Measurements from ENCODE around the gene DXO.
"Not testable (repeated sequence)": the region's sequence is repeated elsewhere in the genome, so short reads cannot be mapped to it uniquely, and the experiment has no call there.

The DXO gene

DNA sequence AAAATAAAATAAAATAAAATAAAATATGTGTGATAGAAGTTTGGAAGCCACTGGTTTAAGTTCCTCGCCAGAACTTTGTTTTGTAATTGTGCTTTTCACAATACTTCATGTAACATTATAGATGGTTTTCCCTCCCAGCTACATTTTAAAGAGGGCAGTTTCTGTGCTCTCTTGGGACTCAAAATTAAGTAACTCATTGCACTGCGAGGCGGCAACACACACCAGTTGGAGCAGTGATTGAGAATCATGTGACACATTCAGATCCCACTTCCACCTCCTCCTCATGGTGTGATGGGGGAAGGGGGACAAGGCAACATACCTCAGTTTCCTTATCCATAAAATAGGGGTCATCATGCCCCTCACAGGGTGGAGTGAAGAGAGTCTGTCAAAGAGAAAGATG is 36.9 kb downstream of the DXO start:
- no peak for TF ChIP-seq ZFX (IDR thresholded peaks at IDR 0.05; ENCODE audit: borderline replicate concordance)
- TF ChIP-seq, protein P1, sequence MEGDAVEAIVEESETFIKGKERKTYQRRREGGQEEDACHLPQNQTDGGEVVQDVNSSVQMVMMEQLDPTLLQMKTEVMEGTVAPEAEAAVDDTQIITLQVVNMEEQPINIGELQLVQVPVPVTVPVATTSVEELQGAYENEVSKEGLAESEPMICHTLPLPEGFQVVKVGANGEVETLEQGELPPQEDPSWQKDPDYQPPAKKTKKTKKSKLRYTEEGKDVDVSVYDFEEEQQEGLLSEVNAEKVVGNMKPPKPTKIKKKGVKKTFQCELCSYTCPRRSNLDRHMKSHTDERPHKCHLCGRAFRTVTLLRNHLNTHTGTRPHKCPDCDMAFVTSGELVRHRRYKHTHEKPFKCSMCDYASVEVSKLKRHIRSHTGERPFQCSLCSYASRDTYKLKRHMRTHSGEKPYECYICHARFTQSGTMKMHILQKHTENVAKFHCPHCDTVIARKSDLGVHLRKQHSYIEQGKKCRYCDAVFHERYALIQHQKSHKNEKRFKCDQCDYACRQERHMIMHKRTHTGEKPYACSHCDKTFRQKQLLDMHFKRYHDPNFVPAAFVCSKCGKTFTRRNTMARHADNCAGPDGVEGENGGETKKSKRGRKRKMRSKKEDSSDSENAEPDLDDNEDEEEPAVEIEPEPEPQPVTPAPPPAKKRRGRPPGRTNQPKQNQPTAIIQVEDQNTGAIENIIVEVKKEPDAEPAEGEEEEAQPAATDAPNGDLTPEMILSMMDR (IDR thresholded peaks at IDR 0.05): no peak
- no peak overlapping the region for H3K27ac ChIP-seq

DNA sequence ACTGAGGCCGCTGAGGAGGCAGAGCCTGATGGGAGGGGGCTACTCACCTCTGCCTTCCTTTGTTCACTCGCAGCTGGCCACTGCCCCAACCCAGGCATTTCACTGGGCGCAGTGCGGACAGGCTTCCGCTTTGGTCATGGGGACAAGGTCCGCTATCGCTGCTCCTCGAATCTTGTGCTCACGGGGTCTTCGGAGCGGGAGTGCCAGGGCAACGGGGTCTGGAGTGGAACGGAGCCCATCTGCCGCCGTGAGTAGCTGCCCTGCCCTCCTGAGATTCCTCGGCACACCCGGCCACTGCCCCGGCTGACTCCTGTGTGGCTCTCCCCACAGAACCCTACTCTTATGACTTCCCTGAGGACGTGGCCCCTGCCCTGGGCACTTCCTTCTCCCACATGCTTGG is 38.4 kb downstream of the DXO start:
- TF ChIP-seq, protein P1 (IDR thresholded peaks at IDR 0.05): no peak
- TF ChIP-seq ZFX (IDR thresholded peaks at IDR 0.05; ENCODE audit: borderline replicate concordance): no peak
- H3K27ac ChIP-seq: no peak overlapping the region

DNA sequence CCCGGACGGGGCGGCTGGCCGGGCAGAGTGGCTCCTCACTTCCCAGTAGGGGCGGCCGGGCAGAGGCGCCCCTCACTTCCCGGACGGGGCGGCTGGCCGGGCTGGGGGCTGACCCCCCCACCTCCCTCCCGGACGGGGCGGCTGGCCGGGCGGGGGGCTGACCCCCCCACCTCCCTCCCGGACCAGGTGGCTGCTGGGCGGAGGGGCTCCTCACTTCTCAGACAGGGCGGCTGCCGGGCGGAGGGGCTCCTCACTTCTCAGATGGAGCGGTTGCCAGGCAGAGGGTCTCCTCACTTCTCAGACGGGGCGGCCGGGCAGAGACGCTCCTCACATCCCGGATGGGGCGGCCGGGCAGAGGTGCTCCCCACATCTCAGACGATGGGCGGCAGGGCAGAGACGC is 39.8 kb downstream of the DXO start:
- H3K27ac ChIP-seq: not testable (repeated sequence)

DNA sequence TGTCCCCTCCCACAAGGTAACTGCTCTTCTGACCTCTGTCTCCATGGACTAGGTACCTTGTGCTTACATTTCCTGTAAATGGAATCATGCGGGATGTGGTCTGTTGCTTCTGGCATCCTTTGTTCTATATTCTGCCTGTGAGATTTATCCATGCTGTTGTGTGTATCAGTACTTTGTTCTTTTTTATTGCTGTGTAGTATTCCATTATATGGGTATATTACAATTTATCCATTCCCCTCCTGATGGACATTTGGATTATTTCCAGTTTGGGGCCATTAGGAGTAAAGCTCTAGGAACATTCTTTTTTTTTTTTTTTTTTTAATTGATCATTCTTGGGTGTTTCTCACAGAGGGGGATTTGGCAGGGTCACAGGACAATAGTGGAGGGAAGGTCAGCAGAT is 41.0 kb downstream of the DXO start:
- no peak overlapping the region for H3K27ac ChIP-seq
- TF ChIP-seq ZFX (IDR thresholded peaks at IDR 0.05; ENCODE audit: borderline replicate concordance): no peak
- TF ChIP-seq, protein P1 (IDR thresholded peaks at IDR 0.05): no peak

DNA sequence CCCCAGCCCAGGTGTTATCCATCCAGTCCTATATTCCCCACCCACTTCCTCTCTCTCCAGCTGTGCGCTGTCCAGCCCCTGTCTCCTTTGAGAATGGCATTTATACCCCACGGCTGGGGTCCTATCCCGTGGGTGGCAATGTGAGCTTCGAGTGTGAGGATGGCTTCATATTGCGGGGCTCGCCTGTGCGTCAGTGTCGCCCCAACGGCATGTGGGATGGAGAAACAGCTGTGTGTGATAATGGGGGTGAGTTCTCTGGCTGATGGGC is 43.3 kb downstream of the DXO start:
- TF ChIP-seq, protein P1 (IDR thresholded peaks at IDR 0.05): no peak
- TF ChIP-seq ZFX (IDR thresholded peaks at IDR 0.05; ENCODE audit: borderline replicate concordance): no peak
- H3K27ac ChIP-seq: no peak overlapping the region

DNA sequence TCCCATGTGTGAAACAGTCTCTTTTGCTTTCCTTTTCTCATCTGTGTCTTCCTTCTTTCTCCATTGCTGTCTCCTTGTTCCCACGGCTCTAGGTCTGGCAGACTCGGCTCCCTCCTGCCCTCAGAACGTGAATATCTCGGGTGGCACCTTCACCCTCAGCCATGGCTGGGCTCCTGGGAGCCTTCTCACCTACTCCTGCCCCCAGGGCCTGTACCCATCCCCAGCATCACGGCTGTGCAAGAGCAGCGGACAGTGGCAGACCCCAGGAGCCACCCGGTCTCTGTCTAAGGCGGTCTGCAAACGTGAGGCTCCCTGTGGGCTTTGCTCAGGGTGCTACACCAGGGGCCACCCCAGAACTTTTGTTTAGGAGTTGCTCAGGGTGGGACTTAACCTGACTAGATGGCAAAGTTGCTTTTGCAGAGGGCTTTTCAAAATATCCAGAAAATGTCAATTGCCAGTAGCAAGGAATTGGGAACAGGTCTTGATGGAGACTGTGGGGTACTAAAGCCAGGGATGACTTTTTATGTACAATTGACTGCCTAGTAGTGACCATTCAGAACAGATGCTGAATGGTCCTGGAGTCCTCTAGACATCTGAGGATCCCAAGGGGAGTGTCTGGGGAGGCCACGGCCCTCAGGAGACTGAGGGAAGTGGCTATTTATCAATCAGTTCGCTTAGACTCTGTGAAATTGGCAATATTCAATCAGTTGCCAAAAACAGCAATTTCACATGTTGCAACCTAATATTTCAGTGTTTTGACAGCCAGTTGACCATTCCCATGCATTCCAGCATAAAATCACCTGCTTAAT is 43.9 kb downstream of the DXO start:
- no peak overlapping the region for H3K27ac ChIP-seq
- TF ChIP-seq ZFX (IDR thresholded peaks at IDR 0.05; ENCODE audit: borderline replicate concordance): no peak
- TF ChIP-seq, protein P1 (IDR thresholded peaks at IDR 0.05): no peak

DNA sequence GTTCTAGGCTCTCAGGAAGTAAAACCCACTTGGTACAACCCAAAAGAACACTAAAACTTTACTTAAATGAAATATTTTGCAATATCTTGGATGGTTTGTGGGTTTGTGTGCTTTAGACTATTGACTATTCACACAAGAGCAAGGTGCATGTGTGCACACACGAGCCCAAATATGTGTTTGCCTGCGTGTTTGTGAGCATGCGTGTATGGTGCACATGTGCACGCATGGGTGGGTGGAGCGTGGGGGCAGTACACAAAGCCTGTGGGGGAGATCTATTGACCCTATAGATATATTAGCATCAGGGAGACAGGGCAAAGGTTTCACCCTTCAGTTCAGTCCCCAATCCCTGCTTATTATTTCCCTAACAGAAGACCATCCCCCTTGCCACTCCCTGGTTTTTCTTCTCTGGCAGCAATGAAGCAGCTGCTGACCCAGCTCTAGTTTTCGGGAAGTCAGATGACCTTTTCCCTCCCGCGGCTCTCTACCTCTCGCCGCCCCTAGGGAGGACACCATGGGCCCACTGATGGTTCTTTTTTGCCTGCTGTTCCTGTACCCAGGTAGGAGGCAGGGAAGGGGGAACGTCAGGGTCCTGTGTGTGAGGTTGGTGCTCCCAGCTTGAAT is 44.6 kb downstream of the DXO start, which contains the start of gene C2:
C2 (plus strand) TSS at position 476 of the 621 bp plus-strand sequence; CDS start at position 512, 36 bp downstream.
- no peak for TF ChIP-seq ZFX (IDR thresholded peaks at IDR 0.05; ENCODE audit: borderline replicate concordance)
- TF ChIP-seq, protein P1 (IDR thresholded peaks at IDR 0.05): no peak
- no peak within 1 kb of the TSS for H3K27ac ChIP-seq
